KOPT-K1 (cell line): Measurements from ENCODE around the gene ELP2.

Experiments
- H3K27ac ChIP-seq: fragments of 200-600 bp; sonication (generic); 2 replicates; pipeline ENCODE4 v1.5.1; 2016; ENCODE audit warnings: antibody characterized with exemption, mild to moderate bottlenecking, low read depth, low read length; ENCODE audit not compliant: poor library complexity, severe bottlenecking
- H3K36me3 ChIP-seq: fragments of 200-600 bp; sonication (generic); 2 replicates; pipeline ENCODE4 v1.5.1; 2017; ENCODE audit warnings: antibody characterized with exemption, mild to moderate bottlenecking, low read length, moderate library complexity; ENCODE audit not compliant: insufficient read depth
- H3K9me3 ChIP-seq: fragments of 200-600 bp; sonication (generic); 2 replicates; pipeline ENCODE4 v1.5.1; 2017; ENCODE audit warnings: antibody characterized with exemption, low read length, mild to moderate bottlenecking; ENCODE audit not compliant: insufficient read depth, poor library complexity, severe bottlenecking

The ELP2 gene

GRCh38 chr18:36131692-36132483 is 2.2 kb downstream of the ELP2 start:
- no peaks in the 10 kb centered on the region for H3K9me3 ChIP-seq

GRCh38 chr18:36132756-36133155 is 3.1 kb downstream of the ELP2 start:
- H3K36me3 ChIP-seq, result peaks cover 45% of the 10 kb centered on the region
- H3K27ac ChIP-seq, result no peak overlapping the region
- H3K9me3 ChIP-seq, result no peaks in the 10 kb centered on the region

More at GRCh38 chr18:36131692-36132483, 2.2 kb downstream of the ELP2 start:
- Histone ChIP-seq H3K36me3 (peaks cover 36% of the 10 kb centered on the region), H3K27ac (no peak overlapping the region)

- Histone ChIP-seq H3K27ac (no peak overlapping the region), H3K36me3 (peaks cover 69% of the 10 kb centered on the region), H3K9me3 (no peaks in the 10 kb centered on the region)
Observed at GRCh38 chr18:36135264-36135663, 5.6 kb downstream of the ELP2 start.

GRCh38 chr18:36139245-36139644 is 9.5 kb downstream of the ELP2 start:
- H3K36me3 ChIP-seq, result peaks cover 93% of the 10 kb centered on the region
- H3K9me3 ChIP-seq, result no peaks in the 10 kb centered on the region
- no peak overlapping the region for H3K27ac ChIP-seq

- peaks cover 99% of the 10 kb centered on the region for H3K36me3 ChIP-seq
- H3K27ac ChIP-seq, result no peak overlapping the region
- no peaks in the 10 kb centered on the region for H3K9me3 ChIP-seq
Observed at GRCh38 chr18:36141576-36141975, 11.9 kb downstream of the ELP2 start.

- Histone ChIP-seq H3K36me3 (peaks cover 99% of the 10 kb centered on the region), H3K9me3 (no peaks in the 10 kb centered on the region), H3K27ac (no peak overlapping the region)
Observed at GRCh38 chr18:36142751-36143150, 13.1 kb downstream of the ELP2 start.

- H3K27ac ChIP-seq, result no peak overlapping the region
- H3K9me3 ChIP-seq, result no peaks in the 10 kb centered on the region
- peaks cover 99% of the 10 kb centered on the region for H3K36me3 ChIP-seq
Observed at GRCh38 chr18:36143391-36143790, 13.7 kb downstream of the ELP2 start.

- Histone ChIP-seq H3K27ac (no peak overlapping the region), H3K9me3 (no peaks in the 10 kb centered on the region), H3K36me3 (peaks cover 100% of the 10 kb centered on the region)
Observed at GRCh38 chr18:36149514-36150289, 20.0 kb downstream of the ELP2 start.

- H3K36me3 ChIP-seq, result peaks cover 100% of the 10 kb centered on the region
- H3K9me3 ChIP-seq, result no peaks in the 10 kb centered on the region
- no peak overlapping the region for H3K27ac ChIP-seq
Observed at GRCh38 chr18:36152781-36153180, 23.1 kb downstream of the ELP2 start.

- Histone ChIP-seq H3K27ac (no peak overlapping the region), H3K36me3 (peaks cover 100% of the 10 kb centered on the region), H3K9me3 (no peaks in the 10 kb centered on the region)
Observed at GRCh38 chr18:36153203-36153602, 23.5 kb downstream of the ELP2 start.

- no peaks in the 10 kb centered on the region for H3K9me3 ChIP-seq
- peaks cover 100% of the 10 kb centered on the region for H3K36me3 ChIP-seq
- H3K27ac ChIP-seq, result no peak overlapping the region
Observed at GRCh38 chr18:36153771-36154170, 24.1 kb downstream of the ELP2 start.

GRCh38 chr18:36155851-36156757 is 26.4 kb downstream of the ELP2 start:
- peaks cover 100% of the 10 kb centered on the region for H3K36me3 ChIP-seq
- no peaks in the 10 kb centered on the region for H3K9me3 ChIP-seq
- H3K27ac ChIP-seq, result no peak overlapping the region

- Histone ChIP-seq H3K9me3 (no peaks in the 10 kb centered on the region), H3K36me3 (peaks cover 100% of the 10 kb centered on the region), H3K27ac (no peak overlapping the region)
Observed at GRCh38 chr18:36157441-36157840, 27.7 kb downstream of the ELP2 start.

GRCh38 chr18:36158266-36158867 is 28.7 kb downstream of the ELP2 start:
- Histone ChIP-seq H3K27ac (no peak overlapping the region), H3K9me3 (no peaks in the 10 kb centered on the region), H3K36me3 (peaks cover 100% of the 10 kb centered on the region)
